MCF 10A (cell line): ENCODE data around the gene FAF2. TPM values are rescaled to one million over a fixed set of nuclear protein-coding genes. Genes with fewer than 3 reads are reported as not detected.
A peak's percentile ranks its signal among the peaks of the same experiment; 100 is the strongest.

ENCODE experiments used
- BruUV-seq: library from RNA; stranded (reverse); fragments of 400-500 nt; replicated peaks from 2 replicates; lab custom pipeline; 2021; lab: Mats Ljungman, UMichigan
- CTCF ChIA-PET: fragments of 300-600 bp; sonication (Branson Sonifier 250); formaldehyde crosslinking; extraction: SDS; loops from one replicate; lab custom pipeline; 2021; ENCODE audit warnings: antibody characterized with exemption, inconsistent platforms; lab: Yijun Ruan, JAX
- POLR2A ChIA-PET: fragments of 300-600, 350-650 bp; sonication (Branson Sonifier 250); formaldehyde crosslinking; extraction: SDS; loops from one replicate; lab custom pipeline; 2020; ENCODE audit warnings: antibody characterized with exemption, inconsistent platforms; lab: Yijun Ruan, JAX
- DNase-seq: peaks from one replicate; pipeline ENCODE4 v3.0.0-alpha.2; 2018; ENCODE audit not compliant: unreplicated experiment
- H3K27ac Mint-ChIP-seq: one replicate; pipeline ENCODE4 v1.8.0; 2022; ENCODE audit warnings: mild to moderate bottlenecking, low read depth, mixed read lengths; ENCODE audit not compliant: unreplicated experiment
- H3K27me3 Mint-ChIP-seq: one replicate; pipeline ENCODE4 v1.8.0; 2022; ENCODE audit warnings: mixed read lengths; ENCODE audit not compliant: insufficient read depth, unreplicated experiment
- H3K36me3 Mint-ChIP-seq: one replicate; pipeline ENCODE4 v1.8.0; 2022; ENCODE audit warnings: mild to moderate bottlenecking, moderate library complexity, mixed read lengths; ENCODE audit not compliant: insufficient read depth, unreplicated experiment
- H3K4me1 Mint-ChIP-seq: one replicate; pipeline ENCODE4 v1.8.0; 2022; ENCODE audit warnings: mixed read lengths; ENCODE audit not compliant: insufficient read depth, unreplicated experiment
- H3K4me3 Mint-ChIP-seq: one replicate; pipeline ENCODE4 v1.8.0; 2022; ENCODE audit warnings: mild to moderate bottlenecking, moderate library complexity, mixed read lengths; ENCODE audit not compliant: unreplicated experiment
- H3K9me3 Mint-ChIP-seq: one replicate; pipeline ENCODE4 v1.8.0; 2022; ENCODE audit warnings: mixed read lengths; ENCODE audit not compliant: unreplicated experiment
- CTCF ChIP-seq: fragments of 200-600 bp; IDR thresholded peaks from one replicate; pipeline ENCODE4 v1.8.0; 2022; ENCODE audit warnings: antibody characterized with exemption, mild to moderate bottlenecking; ENCODE audit not compliant: unreplicated experiment
- intact Hi-C: fragments of 100-400 bp; cut with micrococcal nuclease; formaldehyde crosslinking; loops from 2 replicates; pipeline ENCODE4 v1.14.1; 2022
- total RNA-seq: library from RNA; stranded (reverse); gene quantifications from 2 replicates; pipeline ENCODE4 v1.2.3, GENCODE V29; 2022

The FAF2 gene
- total RNA-seq, 1 experiment from 2014 or later, result 78.3 TPM

- Mint-ChIP-seq H3K27me3 (no peaks in the 10 kb centered on the region), H3K9me3 (no peaks in the 10 kb centered on the region), H3K36me3 (no peaks in the 10 kb centered on the region), H3K4me3 (no peak overlapping the region), H3K4me1 (peaks cover 31% of the 10 kb centered on the region), H3K27ac (peak overlapping the region; percentile 39)
- ChIA-PET CTCF (interaction anchor here (0.5 to 3.3 kb wide), 4 partner anchors 14 to 76 kb away, joined by 4 to 22 read pairs (median 6); partner anchors contain the start of gene RNF44), POLR2A (interaction anchor here (0.6 to 4.1 kb wide), 5 partner anchors 9 to 140 kb away, joined by 3 to 38 read pairs (median 5); partner anchors contain the start of genes GPRIN1 and RNF44)
- no peak for DNase-seq
- no peak for TF ChIP-seq CTCF
- intact Hi-C loops, result no loop called here
- BruUV-seq, result no TSS peak
These were observed 104.2 kb downstream of the FAF2 start for GRCh38 chr5:176552332-176552869.

GRCh38 chr5:176553260-176554085 is 105.3 kb downstream of the FAF2 start:
- CTCF ChIA-PET, result interaction anchor here (0.6 to 3.3 kb wide), 6 partner anchors 15 to 192 kb away, joined by 3 to 22 read pairs (median 6); partner anchors contain the start of genes RNF44 and TSPAN17
- Mint-ChIP-seq H3K9me3 (no peaks in the 10 kb centered on the region), H3K4me3 (peak overlapping the region; percentile 6), H3K4me1 (peaks cover 25% of the 10 kb centered on the region), H3K36me3 (no peaks in the 10 kb centered on the region), H3K27me3 (no peaks in the 10 kb centered on the region), H3K27ac (peak overlapping the region; percentile 39)
- DNase-seq, result peak; percentile 90
- intact Hi-C loops, result no loop called here
- BruUV-seq, result no TSS peak
- POLR2A ChIA-PET, result interaction anchor here (0.6 to 4.1 kb wide), 10 partner anchors 10 to 1135 kb away, joined by 3 to 38 read pairs (median 4); partner anchors contain the start of genes CLTB and RNF44
- TF ChIP-seq CTCF, result no peak

- CTCF ChIA-PET, result interaction anchor here (0.5 to 2.1 kb wide), 4 partner anchors 17 to 828 kb away, joined by 3 to 5 read pairs (median 4); partner anchors contain the start of gene CLTB
These were observed 109.7 kb downstream of the FAF2 start for GRCh38 chr5:176557846-176558245.

More at GRCh38 chr5:176557846-176558245, 109.7 kb downstream of the FAF2 start:
- H3K4me3 Mint-ChIP-seq, result no peak overlapping the region
- no peak for TF ChIP-seq CTCF
- no peak for DNase-seq
- no TSS peak for BruUV-seq
- H3K27ac Mint-ChIP-seq, result no peak overlapping the region
- H3K36me3 Mint-ChIP-seq, result no peaks in the 10 kb centered on the region
- POLR2A ChIA-PET, result interaction anchor here (1.5 kb wide), 1 partner anchor 21 kb away, joined by 4 read pairs; the partner anchor contains the start of gene RNF44
- H3K4me1 Mint-ChIP-seq, result peaks cover 20% of the 10 kb centered on the region
- H3K9me3 Mint-ChIP-seq, result no peaks in the 10 kb centered on the region
- no peaks in the 10 kb centered on the region for H3K27me3 Mint-ChIP-seq
- intact Hi-C loops, result loop anchor here (5.0 kb wide), 2 partner anchors 89 to 141 kb away; partner anchors contain the start of genes CLTB and TSPAN17

Other genes with a start within 250 kb of the FAF2 start
- 25.4 and 27.3 TPM in 2 replicates for gene SIMC1, start 210.0 kb upstream of the FAF2 start, total RNA-seq
- gene KIAA1191, start 86.6 kb upstream of the FAF2 start, total RNA-seq, result 83.8 and 92.0 TPM in 2 replicates
- gene ARL10, start 82.9 kb upstream of the FAF2 start, total RNA-seq, result 1.1 and 1.3 TPM in 2 replicates
- gene NOP16, start 59.8 kb upstream of the FAF2 start, total RNA-seq, result 90.9 and 134 TPM in 2 replicates
- 167 and 196 TPM in 2 replicates for gene HIGD2A, start 59.6 kb upstream of the FAF2 start, total RNA-seq
- gene CLTB, start 31.8 kb upstream of the FAF2 start, total RNA-seq, result 333 and 339 TPM in 2 replicates
- gene RNF44, start 89.0 kb downstream of the FAF2 start, total RNA-seq, result 45.8 and 60.1 TPM in 2 replicates
- 0.09 and 0.39 TPM in 2 replicates for gene CDHR2, start 101.0 kb downstream of the FAF2 start, total RNA-seq
- 3.0 and 3.7 TPM in 2 replicates for gene GPRIN1, start 161.8 kb downstream of the FAF2 start, total RNA-seq
- not detected in 2 replicates for gene SNCB, start 182.1 kb downstream of the FAF2 start, total RNA-seq
- gene EIF4E1B, start 182.3 kb downstream of the FAF2 start, total RNA-seq, result not detected in 2 replicates
- gene TSPAN17, start 199.1 kb downstream of the FAF2 start, total RNA-seq, result 36.7 and 47.5 TPM in 2 replicates